Suprapubic skin (tissue), 4 donors: ENCODE results near the gene FMNL2. TPM values are rescaled to one million over a fixed set of nuclear protein-coding genes. Genes with fewer than 3 reads are reported as not detected.

Experiments
- DNase-seq, 2 donors: peaks; one replicate each; pipeline ENCODE4 v3.0.0-alpha.2; 2019; ENCODE audit warnings: low spot score in 2 of 2
- H3K27ac ChIP-seq: fragments of 200-600 bp; sonication (generic); one replicate; pipeline ENCODE4 v1.5.1; 2019
- H3K27me3 ChIP-seq: fragments of 200-600 bp; sonication (generic); one replicate; pipeline ENCODE4 v1.5.1; 2019
- H3K36me3 ChIP-seq: fragments of 200-600 bp; sonication (generic); one replicate; pipeline ENCODE4 v1.5.1; 2019
- H3K4me1 ChIP-seq: fragments of 200-600 bp; sonication (generic); one replicate; pipeline ENCODE4 v1.5.1; 2019
- H3K4me3 ChIP-seq: fragments of 200-600 bp; sonication (generic); one replicate; pipeline ENCODE4 v1.5.1; 2019; ENCODE audit warnings: mild to moderate bottlenecking
- H3K9me3 ChIP-seq: fragments of 200-600 bp; sonication (generic); one replicate; pipeline ENCODE4 v1.5.1; 2019
- EP300 ChIP-seq: sonication (generic); formaldehyde crosslinking; IDR thresholded peaks from one replicate; pipeline ENCODE4 v1.6.1; 2017; ENCODE audit warnings: antibody characterized with exemption
- POLR2A ChIP-seq, 2 donors: fragments of 450-650 bp; IDR thresholded peaks; one replicate each; pipeline ENCODE4 v1.6.1; 2017; ENCODE audit warnings: antibody characterized with exemption in 2 of 2, mild to moderate bottlenecking in 2 of 2, moderate library complexity in 2 of 2
- POLR2AphosphoS5 ChIP-seq, 3 donors: sonication (generic); formaldehyde crosslinking; IDR thresholded peaks; one replicate each; pipeline ENCODE4 v1.6.1; 2017; ENCODE audit warnings: antibody characterized with exemption in 3 of 3
- WGBS: methylation state at CpG from one replicate; pipeline ENCODE4 v1.1.5; 2018; 5-methylcytosine and 5-hydroxymethylcytosine counted together
- total RNA-seq, 4 donors: library from RNA; depleted of rRNA; stranded (reverse); fragments of >200 nt; gene quantifications; one replicate each; pipeline ENCODE4 v1.1.0, GENCODE V29; 2016
- TF ChIP-seq, protein P1 (sequence below), 2 donors: fragments of 200-600 bp in 1 of 2; fragments of 450-650 bp in 1 of 2; sonication (generic) in 1 of 2; IDR thresholded peaks; one replicate each; pipeline ENCODE4 v1.5.1; 2016 to 2019; ENCODE audit warnings: antibody characterized with exemption in 2 of 2, mild to moderate bottlenecking in 1 of 2, moderate library complexity in 1 of 2

FMNL2 gene
- total RNA-seq, 4 donors from 2014 or later: 15.4 to 18.1 (median 16.0) TPM

GRCh38 chr2:152647552-152647951, 312.6 kb downstream of the FMNL2 start:
- H3K36me3 ChIP-seq: peaks cover 18% of the 10 kb centered on the region

GRCh38 chr2:152648336-152648735, 313.4 kb downstream of the FMNL2 start:
- no peak for DNase-seq
- Histone ChIP-seq H3K4me1 (peaks cover 29% of the 10 kb centered on the region), H3K4me3 (no peak overlapping the region), H3K27me3 (no peaks in the 10 kb centered on the region), H3K27ac (no peak overlapping the region), H3K36me3 (peaks cover 17% of the 10 kb centered on the region), H3K9me3 (no peaks in the 10 kb centered on the region)
- TF ChIP-seq EP300 (no peak), POLR2AphosphoS5 (IDR thresholded peaks at IDR 0.05) (no peak), POLR2A (IDR thresholded peaks at IDR 0.05) (no peak)
- TF ChIP-seq, protein P1, sequence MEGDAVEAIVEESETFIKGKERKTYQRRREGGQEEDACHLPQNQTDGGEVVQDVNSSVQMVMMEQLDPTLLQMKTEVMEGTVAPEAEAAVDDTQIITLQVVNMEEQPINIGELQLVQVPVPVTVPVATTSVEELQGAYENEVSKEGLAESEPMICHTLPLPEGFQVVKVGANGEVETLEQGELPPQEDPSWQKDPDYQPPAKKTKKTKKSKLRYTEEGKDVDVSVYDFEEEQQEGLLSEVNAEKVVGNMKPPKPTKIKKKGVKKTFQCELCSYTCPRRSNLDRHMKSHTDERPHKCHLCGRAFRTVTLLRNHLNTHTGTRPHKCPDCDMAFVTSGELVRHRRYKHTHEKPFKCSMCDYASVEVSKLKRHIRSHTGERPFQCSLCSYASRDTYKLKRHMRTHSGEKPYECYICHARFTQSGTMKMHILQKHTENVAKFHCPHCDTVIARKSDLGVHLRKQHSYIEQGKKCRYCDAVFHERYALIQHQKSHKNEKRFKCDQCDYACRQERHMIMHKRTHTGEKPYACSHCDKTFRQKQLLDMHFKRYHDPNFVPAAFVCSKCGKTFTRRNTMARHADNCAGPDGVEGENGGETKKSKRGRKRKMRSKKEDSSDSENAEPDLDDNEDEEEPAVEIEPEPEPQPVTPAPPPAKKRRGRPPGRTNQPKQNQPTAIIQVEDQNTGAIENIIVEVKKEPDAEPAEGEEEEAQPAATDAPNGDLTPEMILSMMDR (IDR thresholded peaks at IDR 0.05): no peak
- 27% methylated on average over 2 of the region's 2 CpGs for WGBS

More at GRCh38 chr2:152647552-152647951, 312.6 kb downstream of the FMNL2 start:
- no peak for TF ChIP-seq POLR2A (IDR thresholded peaks at IDR 0.05)
- TF ChIP-seq EP300: no peak
- TF ChIP-seq POLR2AphosphoS5 (IDR thresholded peaks at IDR 0.05): no peak
- TF ChIP-seq, protein P1 (IDR thresholded peaks at IDR 0.05): no peak
- no peaks in the 10 kb centered on the region for H3K9me3 ChIP-seq
- 58% methylated on average over 9 of the region's 9 CpGs for WGBS
- DNase-seq: peak in 1 of 2 donors; percentile 71
- H3K4me3 ChIP-seq: no peak overlapping the region
- H3K27me3 ChIP-seq: no peaks in the 10 kb centered on the region
- no peak overlapping the region for H3K27ac ChIP-seq
- H3K4me1 ChIP-seq: peaks cover 29% of the 10 kb centered on the region

GRCh38 chr2:152649997-152650396, 315.0 kb downstream of the FMNL2 start:
- Histone ChIP-seq H3K27me3 (no peaks in the 10 kb centered on the region), H3K9me3 (no peaks in the 10 kb centered on the region), H3K36me3 (peaks cover 26% of the 10 kb centered on the region), H3K27ac (no peak overlapping the region), H3K4me1 (peaks cover 29% of the 10 kb centered on the region), H3K4me3 (no peak overlapping the region)
- no peak for TF ChIP-seq POLR2A (IDR thresholded peaks at IDR 0.05)
- TF ChIP-seq, protein P1 (IDR thresholded peaks at IDR 0.05): no peak
- TF ChIP-seq POLR2AphosphoS5 (IDR thresholded peaks at IDR 0.05): no peak
- no peak for TF ChIP-seq EP300
- no peak for DNase-seq
- whole genome bisulfite sequencing: 96% methylated on average over 1 of the region's 1 CpG

DNA sequence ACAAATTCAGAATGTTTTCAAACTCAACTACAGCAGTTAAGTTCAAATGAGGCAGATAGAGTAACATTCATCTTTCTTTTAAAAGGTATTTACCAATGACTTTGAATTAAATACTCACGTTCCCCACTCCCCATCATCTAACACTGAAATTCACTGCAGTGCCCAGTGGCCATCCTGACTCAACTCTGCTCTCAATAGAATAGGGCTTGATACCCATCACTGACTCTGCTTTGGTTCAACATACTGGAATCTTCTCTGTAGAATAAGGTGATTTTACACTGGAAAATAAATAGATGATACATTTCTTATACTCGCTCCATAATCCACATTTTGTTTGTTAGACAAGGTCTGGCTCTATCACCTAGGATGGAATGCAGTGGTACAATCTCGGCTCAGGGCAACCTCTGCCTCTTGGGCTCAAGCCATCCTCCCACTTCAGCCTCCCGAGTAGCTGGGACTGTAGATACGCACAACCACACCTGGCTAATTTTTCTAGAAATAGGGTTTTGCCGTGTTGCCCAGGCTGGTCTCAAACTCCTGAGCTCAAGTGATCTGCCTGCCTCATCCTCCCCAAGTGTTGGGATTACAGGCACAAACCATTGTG, 315.9 kb downstream of the FMNL2 start:
- TF ChIP-seq EP300 (no peak), POLR2AphosphoS5 (IDR thresholded peaks at IDR 0.05) (no peak), POLR2A (IDR thresholded peaks at IDR 0.05) (no peak)
- TF ChIP-seq, protein P1 (IDR thresholded peaks at IDR 0.05): no peak
- Histone ChIP-seq H3K27ac (no peak overlapping the region), H3K4me1 (peaks cover 26% of the 10 kb centered on the region), H3K9me3 (no peaks in the 10 kb centered on the region), H3K4me3 (no peak overlapping the region), H3K27me3 (no peaks in the 10 kb centered on the region), H3K36me3 (peaks cover 32% of the 10 kb centered on the region)
- 93% methylated on average over 6 of the region's 6 CpGs for WGBS
- no peak for DNase-seq

- Histone ChIP-seq H3K27ac (no peak overlapping the region), H3K4me1 (peaks cover 19% of the 10 kb centered on the region), H3K36me3 (peaks cover 41% of the 10 kb centered on the region), H3K4me3 (no peak overlapping the region), H3K27me3 (no peaks in the 10 kb centered on the region), H3K9me3 (no peaks in the 10 kb centered on the region)
- TF ChIP-seq POLR2A (IDR thresholded peaks at IDR 0.05) (no peak), EP300 (no peak), POLR2AphosphoS5 (IDR thresholded peaks at IDR 0.05) (no peak)
- TF ChIP-seq, protein P1 (IDR thresholded peaks at IDR 0.05): no peak
- DNase-seq: no peak
- WGBS: 78% methylated on average over 2 of the region's 2 CpGs
These were observed 316.9 kb downstream of the FMNL2 start for GRCh38 chr2:152651834-152652233.
